ENCODE data around the gene FTSJ1. TPM values are rescaled to one million over a fixed set of nuclear protein-coding genes. Genes with fewer than 3 reads are reported as not detected.

FTSJ1 gene
- total and polyA plus RNA-seq, 2 of the 8 experiments (the other 6 are each of a cell fraction or from before 2014, with no cell fraction given) = 62.4 to 80.4 TPM

DNA sequence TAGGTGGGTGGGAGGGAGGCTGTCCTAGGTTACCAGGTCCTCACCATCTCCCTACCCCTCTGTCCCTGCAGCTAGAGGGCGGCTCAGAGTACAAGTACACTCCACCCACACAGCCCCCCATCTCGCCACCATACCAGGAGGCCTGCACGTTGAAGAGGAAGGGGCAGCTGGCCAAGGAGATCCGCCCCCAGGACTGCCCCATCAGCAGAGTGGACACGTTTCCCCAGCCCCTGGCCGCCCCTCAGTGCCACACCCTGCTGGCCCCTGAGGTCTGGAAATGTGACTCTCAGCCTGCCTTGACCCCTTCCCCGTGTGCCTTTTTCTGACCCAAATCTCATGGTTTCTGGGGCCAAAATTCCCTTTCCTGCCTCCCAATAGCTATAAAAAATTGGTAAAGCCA lies 6.5 kb downstream of the FTSJ1 start (continued):
- TF ChIP-seq, protein P1, sequence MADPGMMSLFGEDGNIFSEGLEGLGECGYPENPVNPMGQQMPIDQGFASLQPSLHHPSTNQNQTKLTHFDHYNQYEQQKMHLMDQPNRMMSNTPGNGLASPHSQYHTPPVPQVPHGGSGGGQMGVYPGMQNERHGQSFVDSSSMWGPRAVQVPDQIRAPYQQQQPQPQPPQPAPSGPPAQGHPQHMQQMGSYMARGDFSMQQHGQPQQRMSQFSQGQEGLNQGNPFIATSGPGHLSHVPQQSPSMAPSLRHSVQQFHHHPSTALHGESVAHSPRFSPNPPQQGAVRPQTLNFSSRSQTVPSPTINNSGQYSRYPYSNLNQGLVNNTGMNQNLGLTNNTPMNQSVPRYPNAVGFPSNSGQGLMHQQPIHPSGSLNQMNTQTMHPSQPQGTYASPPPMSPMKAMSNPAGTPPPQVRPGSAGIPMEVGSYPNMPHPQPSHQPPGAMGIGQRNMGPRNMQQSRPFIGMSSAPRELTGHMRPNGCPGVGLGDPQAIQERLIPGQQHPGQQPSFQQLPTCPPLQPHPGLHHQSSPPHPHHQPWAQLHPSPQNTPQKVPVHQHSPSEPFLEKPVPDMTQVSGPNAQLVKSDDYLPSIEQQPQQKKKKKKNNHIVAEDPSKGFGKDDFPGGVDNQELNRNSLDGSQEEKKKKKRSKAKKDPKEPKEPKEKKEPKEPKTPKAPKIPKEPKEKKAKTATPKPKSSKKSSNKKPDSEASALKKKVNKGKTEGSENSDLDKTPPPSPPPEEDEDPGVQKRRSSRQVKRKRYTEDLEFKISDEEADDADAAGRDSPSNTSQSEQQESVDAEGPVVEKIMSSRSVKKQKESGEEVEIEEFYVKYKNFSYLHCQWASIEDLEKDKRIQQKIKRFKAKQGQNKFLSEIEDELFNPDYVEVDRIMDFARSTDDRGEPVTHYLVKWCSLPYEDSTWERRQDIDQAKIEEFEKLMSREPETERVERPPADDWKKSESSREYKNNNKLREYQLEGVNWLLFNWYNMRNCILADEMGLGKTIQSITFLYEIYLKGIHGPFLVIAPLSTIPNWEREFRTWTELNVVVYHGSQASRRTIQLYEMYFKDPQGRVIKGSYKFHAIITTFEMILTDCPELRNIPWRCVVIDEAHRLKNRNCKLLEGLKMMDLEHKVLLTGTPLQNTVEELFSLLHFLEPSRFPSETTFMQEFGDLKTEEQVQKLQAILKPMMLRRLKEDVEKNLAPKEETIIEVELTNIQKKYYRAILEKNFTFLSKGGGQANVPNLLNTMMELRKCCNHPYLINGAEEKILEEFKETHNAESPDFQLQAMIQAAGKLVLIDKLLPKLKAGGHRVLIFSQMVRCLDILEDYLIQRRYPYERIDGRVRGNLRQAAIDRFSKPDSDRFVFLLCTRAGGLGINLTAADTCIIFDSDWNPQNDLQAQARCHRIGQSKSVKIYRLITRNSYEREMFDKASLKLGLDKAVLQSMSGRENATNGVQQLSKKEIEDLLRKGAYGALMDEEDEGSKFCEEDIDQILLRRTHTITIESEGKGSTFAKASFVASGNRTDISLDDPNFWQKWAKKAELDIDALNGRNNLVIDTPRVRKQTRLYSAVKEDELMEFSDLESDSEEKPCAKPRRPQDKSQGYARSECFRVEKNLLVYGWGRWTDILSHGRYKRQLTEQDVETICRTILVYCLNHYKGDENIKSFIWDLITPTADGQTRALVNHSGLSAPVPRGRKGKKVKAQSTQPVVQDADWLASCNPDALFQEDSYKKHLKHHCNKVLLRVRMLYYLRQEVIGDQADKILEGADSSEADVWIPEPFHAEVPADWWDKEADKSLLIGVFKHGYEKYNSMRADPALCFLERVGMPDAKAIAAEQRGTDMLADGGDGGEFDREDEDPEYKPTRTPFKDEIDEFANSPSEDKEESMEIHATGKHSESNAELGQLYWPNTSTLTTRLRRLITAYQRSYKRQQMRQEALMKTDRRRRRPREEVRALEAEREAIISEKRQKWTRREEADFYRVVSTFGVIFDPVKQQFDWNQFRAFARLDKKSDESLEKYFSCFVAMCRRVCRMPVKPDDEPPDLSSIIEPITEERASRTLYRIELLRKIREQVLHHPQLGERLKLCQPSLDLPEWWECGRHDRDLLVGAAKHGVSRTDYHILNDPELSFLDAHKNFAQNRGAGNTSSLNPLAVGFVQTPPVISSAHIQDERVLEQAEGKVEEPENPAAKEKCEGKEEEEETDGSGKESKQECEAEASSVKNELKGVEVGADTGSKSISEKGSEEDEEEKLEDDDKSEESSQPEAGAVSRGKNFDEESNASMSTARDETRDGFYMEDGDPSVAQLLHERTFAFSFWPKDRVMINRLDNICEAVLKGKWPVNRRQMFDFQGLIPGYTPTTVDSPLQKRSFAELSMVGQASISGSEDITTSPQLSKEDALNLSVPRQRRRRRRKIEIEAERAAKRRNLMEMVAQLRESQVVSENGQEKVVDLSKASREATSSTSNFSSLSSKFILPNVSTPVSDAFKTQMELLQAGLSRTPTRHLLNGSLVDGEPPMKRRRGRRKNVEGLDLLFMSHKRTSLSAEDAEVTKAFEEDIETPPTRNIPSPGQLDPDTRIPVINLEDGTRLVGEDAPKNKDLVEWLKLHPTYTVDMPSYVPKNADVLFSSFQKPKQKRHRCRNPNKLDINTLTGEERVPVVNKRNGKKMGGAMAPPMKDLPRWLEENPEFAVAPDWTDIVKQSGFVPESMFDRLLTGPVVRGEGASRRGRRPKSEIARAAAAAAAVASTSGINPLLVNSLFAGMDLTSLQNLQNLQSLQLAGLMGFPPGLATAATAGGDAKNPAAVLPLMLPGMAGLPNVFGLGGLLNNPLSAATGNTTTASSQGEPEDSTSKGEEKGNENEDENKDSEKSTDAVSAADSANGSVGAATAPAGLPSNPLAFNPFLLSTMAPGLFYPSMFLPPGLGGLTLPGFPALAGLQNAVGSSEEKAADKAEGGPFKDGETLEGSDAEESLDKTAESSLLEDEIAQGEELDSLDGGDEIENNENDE (IDR thresholded peaks at IDR 0.05; ENCODE audit: insufficient replicate concordance, low read length) = no peak
- TF ChIP-seq SP2 (IDR thresholded peaks at IDR 0.05; ENCODE audit: low read length) = no peak
- TF ChIP-seq SIRT6 (IDR thresholded peaks at IDR 0.05; ENCODE audit: low read length) = no peak
- no peak for TF ChIP-seq SP1 (IDR thresholded peaks at IDR 0.05; ENCODE audit: low read depth, low read length)
- TF ChIP-seq ASH2L (IDR thresholded peaks at IDR 0.05; ENCODE audit: low read length) = no peak
- no peak for TF ChIP-seq TAF1 (IDR thresholded peaks at IDR 0.05; ENCODE audit: low read depth, low read length)
- TF ChIP-seq TCF12 (IDR thresholded peaks at IDR 0.05; ENCODE audit: low read depth, low read length) = no peak
- no peak for TF ChIP-seq GABPA (IDR thresholded peaks at IDR 0.05; ENCODE audit: borderline replicate concordance, insufficient read depth, low read length)

All from H1 (cell line).